H9 (cell line): ENCODE measurements around the gene TAT. TPM values are rescaled to one million over a fixed set of nuclear protein-coding genes. Genes with fewer than 3 reads are reported as not detected.
"Not testable (repeated sequence)": the region's sequence is repeated elsewhere in the genome, so short reads cannot be mapped to it uniquely, and the experiment has no call there.

Experiments used
- DNase-seq: peaks from one replicate; pipeline ENCODE4 v3.0.0-alpha.2; 2017
- H2AFZ ChIP-seq: one replicate; pipeline ENCODE4 v1.6.1; 2013; ENCODE audit warnings: mild to moderate bottlenecking, low read length, control low read depth, moderate library complexity
- H2AK5ac ChIP-seq: 2 replicates; pipeline ENCODE4 v1.6.1; 2013; ENCODE audit warnings: low read length, control low read depth, mixed read lengths; ENCODE audit not compliant: insufficient read length
- H2BK120ac ChIP-seq: one replicate; pipeline ENCODE4 v1.6.1; 2013; ENCODE audit warnings: low read depth, mild to moderate bottlenecking, low read length, control low read depth, inconsistent platforms; ENCODE audit not compliant: poor library complexity, severe bottlenecking
- H2BK12ac ChIP-seq: 2 replicates; pipeline ENCODE4 v1.6.1; 2013; ENCODE audit warnings: low read length, control low read depth, mixed read lengths, low read depth; ENCODE audit not compliant: insufficient read length
- H2BK15ac ChIP-seq: 2 replicates; pipeline ENCODE4 v1.6.1; 2013; ENCODE audit warnings: low read depth, low read length, control low read depth
- H2BK20ac ChIP-seq: one replicate; pipeline ENCODE4 v1.6.1; 2013; ENCODE audit warnings: low read depth, mild to moderate bottlenecking, low read length, control low read depth, inconsistent platforms; ENCODE audit not compliant: poor library complexity, severe bottlenecking
- H2BK5ac ChIP-seq: 2 replicates; pipeline ENCODE4 v1.6.1; 2013; ENCODE audit warnings: low read length, control low read depth, mixed read lengths; ENCODE audit not compliant: insufficient read length
- H3K14ac ChIP-seq: 2 replicates; pipeline ENCODE4 v1.6.1; 2013; ENCODE audit warnings: low read length, control low read depth; ENCODE audit not compliant: insufficient read depth
- H3K18ac ChIP-seq: 2 replicates; pipeline ENCODE4 v1.6.1; 2013; ENCODE audit warnings: low read depth, mild to moderate bottlenecking, mixed read lengths, low read length, control low read depth; ENCODE audit not compliant: insufficient read length
- H3K23ac ChIP-seq: 2 replicates; pipeline ENCODE4 v1.6.1; 2013; ENCODE audit warnings: low read length, control low read depth, mixed read lengths, low read depth; ENCODE audit not compliant: insufficient read length
- H3K23me2 ChIP-seq: 2 replicates; pipeline ENCODE4 v1.6.1; 2013; ENCODE audit warnings: low read depth, mild to moderate bottlenecking, mixed read lengths, low read length, control low read depth; ENCODE audit not compliant: insufficient read length, poor library complexity, severe bottlenecking
- H3K27ac ChIP-seq: 2 replicates; pipeline ENCODE4 v1.5.1; 2013; ENCODE audit warnings: low read length, control low read depth, mixed read lengths, low read depth; ENCODE audit not compliant: insufficient read length
- H3K27me3 ChIP-seq: 2 replicates; pipeline ENCODE4 v1.6.1; 2013; ENCODE audit warnings: low read length, control low read depth, inconsistent platforms; ENCODE audit not compliant: insufficient read depth
- H3K4ac ChIP-seq: 2 replicates; pipeline ENCODE4 v1.6.1; 2013; ENCODE audit warnings: low read depth, mild to moderate bottlenecking, control low read depth, inconsistent platforms, low read length, moderate library complexity
- H3K4me1 ChIP-seq: 2 replicates; pipeline ENCODE4 v1.6.1; 2013; ENCODE audit warnings: low read length, control low read depth, inconsistent platforms; ENCODE audit not compliant: insufficient read depth
- H3K4me2 ChIP-seq: 2 replicates; pipeline ENCODE4 v1.6.1; 2013; ENCODE audit warnings: low read length, control low read depth, mixed read lengths; ENCODE audit not compliant: insufficient read length, insufficient read depth
- H3K56ac ChIP-seq: 2 replicates; pipeline ENCODE4 v1.6.1; 2013; ENCODE audit warnings: low read depth, mild to moderate bottlenecking, mixed read lengths, low read length, control low read depth; ENCODE audit not compliant: insufficient read length
- H3K79me1 ChIP-seq: 2 replicates; pipeline ENCODE4 v1.6.1; 2013; ENCODE audit warnings: low read depth, mild to moderate bottlenecking, moderate library complexity, low read length, control low read depth, inconsistent platforms; ENCODE audit not compliant: insufficient read depth, poor library complexity, severe bottlenecking
- H3K79me2 ChIP-seq: 2 replicates; pipeline ENCODE4 v1.6.1; 2013; ENCODE audit warnings: low read length, control low read depth, inconsistent platforms; ENCODE audit not compliant: insufficient read depth
- H3K9ac ChIP-seq: 2 replicates; pipeline ENCODE4 v1.6.1; 2013; ENCODE audit warnings: low read length, control low read depth, mixed read lengths; ENCODE audit not compliant: insufficient read length; ENCODE audit errors: extremely low read depth
- H3K9me3 ChIP-seq: one replicate; pipeline ENCODE4 v1.6.1; 2013; ENCODE audit warnings: low read depth, low read length, inconsistent platforms; ENCODE audit not compliant: control insufficient read depth
- H3T11ph ChIP-seq: one replicate; pipeline ENCODE4 v1.6.1; 2013; ENCODE audit warnings: mild to moderate bottlenecking, low read length, control low read depth, inconsistent platforms
- H4K20me1 ChIP-seq: one replicate; pipeline ENCODE4 v1.6.1; 2013; ENCODE audit not compliant: control insufficient read depth, insufficient read length, insufficient read depth
- H4K5ac ChIP-seq: 2 replicates; pipeline ENCODE4 v1.6.1; 2013; ENCODE audit warnings: low read depth, mild to moderate bottlenecking, mixed read lengths, low read length, control low read depth; ENCODE audit not compliant: insufficient read length
- H4K8ac ChIP-seq: replicated peaks from 2 replicates; pipeline ENCODE4 v1.6.1; 2013; ENCODE audit warnings: low read length, control low read depth, mixed read lengths, low read depth; ENCODE audit not compliant: insufficient read length
- H4K91ac ChIP-seq: 2 replicates; pipeline ENCODE4 v1.6.1; 2013; ENCODE audit warnings: low read depth, mild to moderate bottlenecking, moderate library complexity, mixed read lengths, low read length, control low read depth; ENCODE audit not compliant: insufficient read length
- H3K27ac Mint-ChIP-seq, 3 experiments: 2 replicates in 2 of 3; 3 replicates in 1 of 3; pipeline ENCODE4 v1.8.0; 2020 to 2021; ENCODE audit warnings: mixed read lengths in 3 of 3, mild to moderate bottlenecking in 1 of 3, moderate library complexity in 1 of 3
- H3K27me3 Mint-ChIP-seq: 2 replicates; pipeline ENCODE4 v1.8.0; 2021; ENCODE audit warnings: low read depth, mild to moderate bottlenecking, moderate library complexity, mixed read lengths
- H3K36me3 Mint-ChIP-seq, 3 experiments: 2 replicates in 2 of 3; 3 replicates in 1 of 3; pipeline ENCODE4 v1.8.0; 2020 to 2021; ENCODE audit warnings: low read depth in 3 of 3, mixed read lengths in 3 of 3; ENCODE audit not compliant: insufficient read depth in 1 of 3
- H3K4me1 Mint-ChIP-seq, 2 experiments: 2 replicates each; pipeline ENCODE4 v1.8.0; 2020; ENCODE audit warnings: mixed read lengths in 2 of 2
- H3K4me3 Mint-ChIP-seq, 2 experiments: 2 replicates in 1 of 2; 3 replicates in 1 of 2; pipeline ENCODE4 v1.8.0; 2020 to 2021; ENCODE audit warnings: mild to moderate bottlenecking in 2 of 2, mixed read lengths in 2 of 2, moderate library complexity in 1 of 2
- H3K9me3 Mint-ChIP-seq, 2 experiments: 2 replicates in 1 of 2; 3 replicates in 1 of 2; pipeline ENCODE4 v1.8.0; 2020; ENCODE audit warnings: mild to moderate bottlenecking in 2 of 2, mixed read lengths in 2 of 2, moderate library complexity in 1 of 2
- WGBS: extraction: QIAGEN DNeasy Blood & Tissue Kit; methylation state at CpG from one replicate; pipeline ENCODE4 v1.1.7; 2013; ENCODE audit warnings: missing lambda C conversion rate, low lambda C conversion rate, mixed read lengths; ENCODE audit not compliant: insufficient read length; ENCODE audit errors: extremely low coverage; 5-methylcytosine and 5-hydroxymethylcytosine counted together
- total RNA-seq: library from RNA; stranded (reverse); gene quantifications from 2 replicates; pipeline ENCODE4 v1.2.1, GENCODE V29; 2021
- TF ChIP-seq, protein P1 (sequence below): fragments of 200-600 bp; sonication (generic); conservative IDR thresholded peaks from 3 replicates; pipeline ENCODE4 v1.8.0; 2021; ENCODE audit warnings: antibody characterized with exemption, mild to moderate bottlenecking

TAT gene
- total RNA-seq, 1 experiment from 2014 or later = not detected

DNA sequence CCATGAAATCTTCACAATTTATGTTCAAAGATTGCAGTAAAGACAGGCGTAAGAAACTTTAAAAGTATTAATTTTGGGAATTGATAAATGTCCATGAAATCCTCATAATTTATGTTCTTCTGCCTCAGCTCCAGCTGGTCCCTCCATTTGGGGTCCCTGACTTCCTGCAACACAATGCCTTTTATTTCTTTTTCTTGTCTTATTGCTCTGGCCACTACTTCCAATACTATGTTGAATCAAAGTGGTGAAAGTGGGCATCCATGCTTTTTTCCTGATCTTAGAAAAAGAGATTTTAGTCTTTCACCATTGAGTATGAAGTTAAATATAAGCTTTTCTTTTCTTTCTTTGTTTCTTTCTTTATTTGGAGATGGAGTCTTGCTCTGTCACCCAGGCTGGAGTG, 14.3 kb downstream of the TAT start:
- no peak overlapping the region for H3K27ac ChIP-seq
- no peaks in the 10 kb centered on the region for H3K79me1 ChIP-seq
- no peak overlapping the region for H3K4me3 Mint-ChIP-seq
- H3K36me3 Mint-ChIP-seq = peaks cover 1 to 13% (median 11%) of the 10 kb centered on the region in 3 experiments; a peak in 3 of 7 replicates
- no peak overlapping the region for H2BK20ac ChIP-seq
- no peaks in the 10 kb centered on the region for H4K20me1 ChIP-seq
- no peak overlapping the region for H4K91ac ChIP-seq
- DNase-seq = no peak
- peaks cover 14 to 16% of the 10 kb centered on the region in 2 experiments for H3K4me1 Mint-ChIP-seq
- peaks cover 5% of the 10 kb centered on the region for H3K23me2 ChIP-seq
- no peak overlapping the region for H3K9ac ChIP-seq
- peaks cover 16% of the 10 kb centered on the region for H3K27me3 Mint-ChIP-seq
- no peaks in the 10 kb centered on the region for H3K79me2 ChIP-seq
- H2AK5ac ChIP-seq = no peak overlapping the region
- no peak overlapping the region for H3T11ph ChIP-seq
- no peak overlapping the region for H4K8ac ChIP-seq
- no peak overlapping the region for H3K14ac ChIP-seq
- no peaks in the 10 kb centered on the region for H3K4me1 ChIP-seq
- H3K27me3 ChIP-seq = no peaks in the 10 kb centered on the region
- H3K27ac Mint-ChIP-seq = no peak overlapping the region
- TF ChIP-seq, protein P1, sequence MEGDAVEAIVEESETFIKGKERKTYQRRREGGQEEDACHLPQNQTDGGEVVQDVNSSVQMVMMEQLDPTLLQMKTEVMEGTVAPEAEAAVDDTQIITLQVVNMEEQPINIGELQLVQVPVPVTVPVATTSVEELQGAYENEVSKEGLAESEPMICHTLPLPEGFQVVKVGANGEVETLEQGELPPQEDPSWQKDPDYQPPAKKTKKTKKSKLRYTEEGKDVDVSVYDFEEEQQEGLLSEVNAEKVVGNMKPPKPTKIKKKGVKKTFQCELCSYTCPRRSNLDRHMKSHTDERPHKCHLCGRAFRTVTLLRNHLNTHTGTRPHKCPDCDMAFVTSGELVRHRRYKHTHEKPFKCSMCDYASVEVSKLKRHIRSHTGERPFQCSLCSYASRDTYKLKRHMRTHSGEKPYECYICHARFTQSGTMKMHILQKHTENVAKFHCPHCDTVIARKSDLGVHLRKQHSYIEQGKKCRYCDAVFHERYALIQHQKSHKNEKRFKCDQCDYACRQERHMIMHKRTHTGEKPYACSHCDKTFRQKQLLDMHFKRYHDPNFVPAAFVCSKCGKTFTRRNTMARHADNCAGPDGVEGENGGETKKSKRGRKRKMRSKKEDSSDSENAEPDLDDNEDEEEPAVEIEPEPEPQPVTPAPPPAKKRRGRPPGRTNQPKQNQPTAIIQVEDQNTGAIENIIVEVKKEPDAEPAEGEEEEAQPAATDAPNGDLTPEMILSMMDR = no peak
- WGBS = no CpG with 5 or more reads among the region's 1 CpG
- no peak overlapping the region for H2BK12ac ChIP-seq
- no peak overlapping the region for H2BK120ac ChIP-seq
- no peak overlapping the region for H3K4ac ChIP-seq
- peaks cover 19% of the 10 kb centered on the region in 2 experiments for H3K9me3 Mint-ChIP-seq
- no peak overlapping the region for H3K18ac ChIP-seq
- no peak overlapping the region for H3K56ac ChIP-seq
- no peak overlapping the region for H3K4me2 ChIP-seq
- no peak overlapping the region for H2BK5ac ChIP-seq
- no peak overlapping the region for H3K23ac ChIP-seq
- no peak overlapping the region for H2AFZ ChIP-seq
- H2BK15ac ChIP-seq = no peak overlapping the region
- no peak overlapping the region for H4K5ac ChIP-seq
- no peaks in the 10 kb centered on the region for H3K9me3 ChIP-seq

- H3K56ac ChIP-seq, H3K9ac ChIP-seq, H3K4me3 Mint-ChIP-seq, H3K27ac ChIP-seq, H2AK5ac ChIP-seq, H3K14ac ChIP-seq, H3K23me2 ChIP-seq, H2BK15ac ChIP-seq, H3K79me2 ChIP-seq, H3K9me3 ChIP-seq, H3K23ac ChIP-seq, H4K20me1 ChIP-seq, H4K91ac ChIP-seq, H2BK20ac ChIP-seq, H3K4me2 ChIP-seq, DNase-seq, H2BK12ac ChIP-seq, H2BK5ac ChIP-seq, H3K79me1 ChIP-seq, H3K4me1 ChIP-seq, H3K4ac ChIP-seq, H2BK120ac ChIP-seq, H3K27me3 ChIP-seq, H2AFZ ChIP-seq, H3T11ph ChIP-seq, H4K5ac ChIP-seq, H4K8ac ChIP-seq, H3K27ac Mint-ChIP-seq, H3K18ac ChIP-seq: not testable (repeated sequence)
- Mint-ChIP-seq H3K9me3 (peaks cover 19% of the 10 kb centered on the region in 2 experiments), H3K36me3 (peaks cover 1 to 13% (median 11%) of the 10 kb centered on the region in 3 experiments; a peak in 3 of 7 replicates), H3K4me1 (peaks cover 14 to 16% of the 10 kb centered on the region in 2 experiments), H3K27me3 (peaks cover 21% of the 10 kb centered on the region)
- no CpG with 5 or more reads among the region's 8 CpGs for WGBS
Observed at GRCh38 chr16:71561886-71562285, 15.0 kb downstream of the TAT start.
